Colonic mucosa (tissue), 4 donors: ENCODE measurements around the gene TMEM163. TPM values are rescaled to one million over a fixed set of nuclear protein-coding genes. Genes with fewer than 3 reads are reported as not detected.

Source experiments
- DNase-seq: peaks from one replicate; pipeline ENCODE4 v3.0.0-alpha.2; 2020
- H3K27ac ChIP-seq: fragments of 200-600 bp; one replicate; pipeline ENCODE4 v1.8.0; 2021
- H3K27me3 ChIP-seq: fragments of 200-600 bp; one replicate; pipeline ENCODE4 v1.8.0; 2021
- H3K36me3 ChIP-seq: fragments of 200-600 bp; one replicate; pipeline ENCODE4 v1.8.0; 2021
- H3K4me1 ChIP-seq: fragments of 200-600 bp; one replicate; pipeline ENCODE4 v1.8.0; 2021; ENCODE audit warnings: mild to moderate bottlenecking
- H3K4me3 ChIP-seq: fragments of 200-600 bp; one replicate; pipeline ENCODE4 v1.8.0; 2021
- H3K9ac ChIP-seq, 2 donors: one replicate each; pipeline ENCODE4 v1.7.0; 2013; ENCODE audit warnings: control low read depth in 2 of 2, low read depth in 2 of 2, low read length in 2 of 2
- H3K9me3 ChIP-seq: fragments of 200-600 bp; one replicate; pipeline ENCODE4 v1.8.0; 2021
- intact Hi-C: fragments of 100-400 bp; cut with DNase I; formaldehyde crosslinking; loops from one replicate; pipeline ENCODE4 v1.14.1; 2022
- total RNA-seq, 2 donors: library from RNA; stranded (reverse); fragmentation: NEBNext Ultra II Directional in 1 of 2; extraction: Animal tissue kit (Norgen Biotek cat#: 25700) in 1 of 2; gene quantifications; one replicate each; pipeline ENCODE4 v1.2.1, GENCODE V29; 2021
- TF ChIP-seq, protein P1 (sequence below): fragments of 200-600 bp; IDR thresholded peaks from one replicate; pipeline ENCODE4 v1.8.0; 2022; ENCODE audit warnings: antibody characterized with exemption, mild to moderate bottlenecking
- donor health status: healthy.
- donor health status: DM: no; HTN: no; CAD: no.
- donor health status: DM: no; HTN: no; CAD: no.

The TMEM163 gene
- total RNA-seq, 2 donors from 2014 or later = 0.29 TPM; not detected in 1

DNA sequence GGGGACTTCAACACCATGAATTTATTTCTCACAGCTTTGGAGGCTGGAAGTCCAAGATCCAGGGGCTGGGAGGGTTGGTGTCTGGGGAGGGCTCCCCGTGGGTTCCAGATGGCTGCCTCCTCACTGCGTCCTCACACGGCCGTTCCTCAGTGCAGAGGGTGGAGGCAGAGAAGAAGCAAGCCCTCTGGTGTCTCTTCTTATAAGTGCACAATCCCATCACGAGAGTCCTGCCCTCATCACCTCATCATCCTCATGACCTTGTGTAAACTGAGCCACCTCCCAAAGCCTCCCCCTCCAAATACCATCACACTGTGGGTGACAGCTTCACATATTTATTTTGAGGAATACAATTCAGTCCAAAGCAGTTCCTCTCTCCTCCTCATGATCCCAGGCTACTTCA, 26.3 kb downstream of the TMEM163 start:
- TF ChIP-seq, protein P1, sequence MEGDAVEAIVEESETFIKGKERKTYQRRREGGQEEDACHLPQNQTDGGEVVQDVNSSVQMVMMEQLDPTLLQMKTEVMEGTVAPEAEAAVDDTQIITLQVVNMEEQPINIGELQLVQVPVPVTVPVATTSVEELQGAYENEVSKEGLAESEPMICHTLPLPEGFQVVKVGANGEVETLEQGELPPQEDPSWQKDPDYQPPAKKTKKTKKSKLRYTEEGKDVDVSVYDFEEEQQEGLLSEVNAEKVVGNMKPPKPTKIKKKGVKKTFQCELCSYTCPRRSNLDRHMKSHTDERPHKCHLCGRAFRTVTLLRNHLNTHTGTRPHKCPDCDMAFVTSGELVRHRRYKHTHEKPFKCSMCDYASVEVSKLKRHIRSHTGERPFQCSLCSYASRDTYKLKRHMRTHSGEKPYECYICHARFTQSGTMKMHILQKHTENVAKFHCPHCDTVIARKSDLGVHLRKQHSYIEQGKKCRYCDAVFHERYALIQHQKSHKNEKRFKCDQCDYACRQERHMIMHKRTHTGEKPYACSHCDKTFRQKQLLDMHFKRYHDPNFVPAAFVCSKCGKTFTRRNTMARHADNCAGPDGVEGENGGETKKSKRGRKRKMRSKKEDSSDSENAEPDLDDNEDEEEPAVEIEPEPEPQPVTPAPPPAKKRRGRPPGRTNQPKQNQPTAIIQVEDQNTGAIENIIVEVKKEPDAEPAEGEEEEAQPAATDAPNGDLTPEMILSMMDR = no peak
- H3K9me3 ChIP-seq = no peaks in the 10 kb centered on the region
- no peaks in the 10 kb centered on the region for H3K4me1 ChIP-seq
- intact Hi-C loops = no loop called here
- H3K36me3 ChIP-seq = no peaks in the 10 kb centered on the region
- H3K4me3 ChIP-seq = no peak overlapping the region
- no peak for DNase-seq
- no peak overlapping the region for H3K27ac ChIP-seq
- H3K27me3 ChIP-seq = no peaks in the 10 kb centered on the region
- H3K9ac ChIP-seq = no peak overlapping the region

DNA sequence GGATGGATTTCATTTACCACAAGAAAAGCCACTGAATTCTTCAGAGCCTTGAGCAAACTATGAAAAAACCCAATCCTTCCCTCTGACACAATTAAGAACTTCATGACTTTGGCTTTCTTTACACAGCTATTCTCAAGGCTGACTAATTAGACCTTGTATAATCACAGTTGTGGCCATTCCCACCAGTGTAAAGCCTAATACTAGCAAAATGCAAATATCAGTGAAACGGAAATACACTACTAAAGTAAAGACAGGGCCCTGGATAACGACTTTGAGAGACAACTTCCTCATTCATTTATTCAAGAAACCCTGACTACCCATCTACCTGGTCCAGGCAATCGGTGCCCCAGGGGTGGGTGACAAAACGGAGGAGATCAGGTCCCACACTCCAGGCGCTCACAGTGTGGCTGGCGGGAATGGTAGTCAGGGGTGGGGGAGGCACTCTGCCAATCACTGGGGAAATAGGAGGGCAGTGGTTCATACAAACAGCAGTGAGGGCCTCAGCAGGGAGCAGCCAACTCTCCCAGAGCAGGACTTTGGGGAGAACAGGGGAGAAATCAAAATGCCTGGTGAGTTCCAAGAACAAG, 28.1 kb downstream of the TMEM163 start:
- TF ChIP-seq, protein P1 = no peak
- Histone ChIP-seq H3K27me3 (no peaks in the 10 kb centered on the region), H3K4me1 (no peaks in the 10 kb centered on the region), H3K9me3 (no peaks in the 10 kb centered on the region), H3K9ac (no peak overlapping the region), H3K36me3 (no peaks in the 10 kb centered on the region), H3K27ac (no peak overlapping the region), H3K4me3 (no peak overlapping the region)
- intact Hi-C loops = no loop called here
- no peak for DNase-seq

DNA sequence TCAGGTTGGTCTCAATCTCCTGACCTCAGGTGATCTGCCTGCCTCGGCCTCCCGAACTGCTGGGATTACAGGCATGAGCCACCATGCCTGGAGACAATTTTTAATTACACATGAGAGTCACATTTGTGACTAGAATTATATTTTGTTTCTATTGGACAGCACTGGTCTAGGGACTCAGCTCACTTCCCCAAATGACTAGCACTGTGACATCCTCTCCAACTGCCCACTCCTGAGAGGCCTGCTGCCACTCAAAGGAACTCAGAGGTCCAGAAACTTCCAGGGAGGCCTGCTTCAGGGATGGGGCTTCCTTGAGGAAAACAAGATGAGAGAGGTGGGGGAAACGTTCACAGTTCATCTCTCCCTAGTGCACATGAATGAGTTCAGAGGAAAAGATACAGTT, 29.5 kb downstream of the TMEM163 start:
- TF ChIP-seq, protein P1 = no peak
- Histone ChIP-seq H3K27me3 (no peaks in the 10 kb centered on the region), H3K4me3 (no peak overlapping the region), H3K9me3 (no peaks in the 10 kb centered on the region), H3K36me3 (no peaks in the 10 kb centered on the region), H3K9ac (no peak overlapping the region), H3K4me1 (no peaks in the 10 kb centered on the region), H3K27ac (no peak overlapping the region)
- intact Hi-C loops = no loop called here
- no peak for DNase-seq

DNA sequence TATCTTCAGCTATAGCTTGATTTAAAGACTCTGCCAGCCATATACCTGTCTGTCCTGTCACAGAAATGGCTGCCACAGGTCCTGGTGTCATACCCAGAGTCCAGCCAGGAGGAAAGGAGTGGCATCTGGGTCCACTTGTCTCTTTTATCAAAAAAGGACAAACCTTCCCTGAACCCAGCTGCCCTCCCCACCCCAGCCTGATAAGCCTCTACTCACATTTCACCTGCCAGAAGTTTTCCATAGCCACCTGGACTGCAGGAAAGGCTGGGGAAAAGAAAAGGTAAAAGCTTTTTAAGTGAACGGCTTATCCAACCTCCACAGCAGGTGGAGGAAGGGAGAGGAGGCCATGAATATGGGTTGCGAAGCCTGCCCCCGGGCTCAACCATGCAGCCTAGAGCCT, 32.8 kb downstream of the TMEM163 start:
- Histone ChIP-seq H3K4me1 (no peaks in the 10 kb centered on the region), H3K27me3 (no peaks in the 10 kb centered on the region), H3K4me3 (no peak overlapping the region), H3K36me3 (no peaks in the 10 kb centered on the region), H3K9ac (no peak overlapping the region), H3K9me3 (no peaks in the 10 kb centered on the region), H3K27ac (no peak overlapping the region)
- intact Hi-C loops = no loop called here
- DNase-seq = no peak
- TF ChIP-seq, protein P1 = no peak

DNA sequence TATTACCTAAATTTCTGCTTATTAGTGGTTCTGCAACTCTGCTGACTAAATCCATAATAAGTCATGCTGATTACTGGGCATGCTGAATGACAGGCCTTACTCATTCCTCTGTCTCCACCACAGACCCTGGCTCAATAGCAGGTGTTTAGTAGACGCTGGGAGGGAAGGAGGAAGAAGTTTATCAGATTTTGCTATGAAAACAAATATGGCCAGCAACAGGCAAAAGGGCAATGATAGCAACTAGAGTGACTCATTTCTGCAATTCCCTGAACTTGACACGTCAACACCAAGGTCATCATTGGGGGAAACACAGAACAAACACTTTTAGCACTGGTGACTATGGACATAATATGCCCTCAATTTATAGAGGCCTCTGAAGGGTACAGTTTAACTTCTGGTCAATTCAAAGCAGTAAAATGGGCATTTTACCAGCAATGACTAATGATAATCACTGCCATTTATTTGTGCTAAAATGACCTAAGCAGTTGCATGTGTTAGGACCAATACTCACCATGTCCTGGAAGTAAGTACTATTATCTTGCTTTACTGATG, 35.2 kb downstream of the TMEM163 start:
- H3K27ac ChIP-seq = no peak overlapping the region
- H3K4me1 ChIP-seq = no peaks in the 10 kb centered on the region
- no peaks in the 10 kb centered on the region for H3K9me3 ChIP-seq
- intact Hi-C loops = no loop called here
- H3K27me3 ChIP-seq = no peaks in the 10 kb centered on the region
- H3K9ac ChIP-seq = no peak overlapping the region
- TF ChIP-seq, protein P1 = no peak
- H3K36me3 ChIP-seq = no peaks in the 10 kb centered on the region
- no peak for DNase-seq
- no peak overlapping the region for H3K4me3 ChIP-seq
